Spleen (tissue), 7 donors: ENCODE measurements around the gene UBAC1.

ENCODE experiments used
- POLR2A ChIP-seq, 3 donors: fragments of 450-650 bp; IDR thresholded peaks; one replicate each; pipeline ENCODE4 v1.5.1; 2017; ENCODE audit warnings: antibody characterized with exemption in 3 of 3, mild to moderate bottlenecking in 1 of 3
- TF ChIP-seq, protein P1 (sequence below), 11 experiments: fragments of 200-600 bp in 7 of 11; fragments of 450-650 bp in 4 of 11; sonication (generic) in 4 of 11; IDR thresholded peaks in 8 of 11; conservative IDR thresholded peaks in 3 of 11; 1 replicate in 7 of 11; 2 replicates in 4 of 11; pipeline versions ENCODE4 v1.4.0 to v1.8.0; 2016 to 2021; ENCODE audit warnings: antibody characterized with exemption in 11 of 11, inconsistent platforms in 4 of 11, mild to moderate bottlenecking in 1 of 11
- donor health status: DM: no; HTN: no; CAD: no; lungs with moderate emphysema.
- donor health status: DM: no; HTN: no; CAD: no.
- donor health status: DM: no; HTN: no; CAD: no.

DNA sequence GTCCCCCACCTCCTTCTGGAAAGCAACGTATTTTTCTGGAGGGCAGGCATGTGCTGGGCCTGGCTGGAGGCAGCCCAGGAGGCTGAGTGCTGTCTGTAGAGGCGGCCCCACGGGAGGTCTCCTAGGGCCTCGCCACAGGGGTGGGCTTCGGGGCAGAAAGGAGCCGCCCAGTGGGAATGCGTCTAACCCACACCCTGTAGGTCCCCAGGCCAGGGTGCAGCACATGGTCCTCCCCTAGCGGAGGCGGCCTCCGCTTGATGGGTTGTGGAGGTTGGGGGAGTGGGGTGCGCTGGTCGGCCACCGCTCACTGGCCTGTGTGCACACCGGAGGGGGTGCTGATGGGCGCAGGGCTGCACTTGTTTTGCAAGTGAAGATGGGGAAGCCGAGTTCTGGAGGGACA is 48.3 kb upstream of the UBAC1 start:
- no peak for TF ChIP-seq POLR2A (IDR thresholded peaks at IDR 0.05)
- TF ChIP-seq, protein P1, sequence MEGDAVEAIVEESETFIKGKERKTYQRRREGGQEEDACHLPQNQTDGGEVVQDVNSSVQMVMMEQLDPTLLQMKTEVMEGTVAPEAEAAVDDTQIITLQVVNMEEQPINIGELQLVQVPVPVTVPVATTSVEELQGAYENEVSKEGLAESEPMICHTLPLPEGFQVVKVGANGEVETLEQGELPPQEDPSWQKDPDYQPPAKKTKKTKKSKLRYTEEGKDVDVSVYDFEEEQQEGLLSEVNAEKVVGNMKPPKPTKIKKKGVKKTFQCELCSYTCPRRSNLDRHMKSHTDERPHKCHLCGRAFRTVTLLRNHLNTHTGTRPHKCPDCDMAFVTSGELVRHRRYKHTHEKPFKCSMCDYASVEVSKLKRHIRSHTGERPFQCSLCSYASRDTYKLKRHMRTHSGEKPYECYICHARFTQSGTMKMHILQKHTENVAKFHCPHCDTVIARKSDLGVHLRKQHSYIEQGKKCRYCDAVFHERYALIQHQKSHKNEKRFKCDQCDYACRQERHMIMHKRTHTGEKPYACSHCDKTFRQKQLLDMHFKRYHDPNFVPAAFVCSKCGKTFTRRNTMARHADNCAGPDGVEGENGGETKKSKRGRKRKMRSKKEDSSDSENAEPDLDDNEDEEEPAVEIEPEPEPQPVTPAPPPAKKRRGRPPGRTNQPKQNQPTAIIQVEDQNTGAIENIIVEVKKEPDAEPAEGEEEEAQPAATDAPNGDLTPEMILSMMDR (IDR thresholded peaks at IDR 0.05 in 8 of 11, conservative IDR thresholded peaks at IDR 0.05 in 3 of 11), result no peak
